Lower leg skin (tissue), 3 donors: ENCODE results near the gene PRC1.

Experiments
- POLR2A ChIP-seq, 2 donors: fragments of 450-650 bp; IDR thresholded peaks; one replicate each; pipeline ENCODE4 v1.6.1; 2016 to 2017; ENCODE audit warnings: antibody characterized with exemption in 2 of 2, mild to moderate bottlenecking in 1 of 2, moderate library complexity in 1 of 2
- TF ChIP-seq, protein P1 (sequence below), 3 donors: fragments of 450-650 bp; IDR thresholded peaks; one replicate each; pipeline ENCODE4 v1.5.1; 2016; ENCODE audit warnings: antibody characterized with exemption in 3 of 3, mild to moderate bottlenecking in 3 of 3, moderate library complexity in 2 of 3

- TF ChIP-seq, protein P1, sequence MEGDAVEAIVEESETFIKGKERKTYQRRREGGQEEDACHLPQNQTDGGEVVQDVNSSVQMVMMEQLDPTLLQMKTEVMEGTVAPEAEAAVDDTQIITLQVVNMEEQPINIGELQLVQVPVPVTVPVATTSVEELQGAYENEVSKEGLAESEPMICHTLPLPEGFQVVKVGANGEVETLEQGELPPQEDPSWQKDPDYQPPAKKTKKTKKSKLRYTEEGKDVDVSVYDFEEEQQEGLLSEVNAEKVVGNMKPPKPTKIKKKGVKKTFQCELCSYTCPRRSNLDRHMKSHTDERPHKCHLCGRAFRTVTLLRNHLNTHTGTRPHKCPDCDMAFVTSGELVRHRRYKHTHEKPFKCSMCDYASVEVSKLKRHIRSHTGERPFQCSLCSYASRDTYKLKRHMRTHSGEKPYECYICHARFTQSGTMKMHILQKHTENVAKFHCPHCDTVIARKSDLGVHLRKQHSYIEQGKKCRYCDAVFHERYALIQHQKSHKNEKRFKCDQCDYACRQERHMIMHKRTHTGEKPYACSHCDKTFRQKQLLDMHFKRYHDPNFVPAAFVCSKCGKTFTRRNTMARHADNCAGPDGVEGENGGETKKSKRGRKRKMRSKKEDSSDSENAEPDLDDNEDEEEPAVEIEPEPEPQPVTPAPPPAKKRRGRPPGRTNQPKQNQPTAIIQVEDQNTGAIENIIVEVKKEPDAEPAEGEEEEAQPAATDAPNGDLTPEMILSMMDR (IDR thresholded peaks at IDR 0.05): no peak
- TF ChIP-seq POLR2A (IDR thresholded peaks at IDR 0.05): no peak
These were observed 24.1 kb downstream of the PRC1 start for GRCh38 chr15:90970274-90970673.
